Cardiac fibroblast (primary cell): ENCODE measurements around the gene RIPPLY3.

Experiments used
- DNase-seq, 2 donors: peaks; one replicate each; pipeline versions ENCODE4 v3.0.0 to v3.0.0-alpha.2; 2010; ENCODE audit warnings: low read depth in 2 of 2
- H3K4me3 ChIP-seq, 2 donors: replicated peaks in 1 of 2; 1 replicate in 1 of 2; 2 replicates in 1 of 2; pipeline ENCODE4 v1.5.1; 2011; ENCODE audit warnings: low read depth in 2 of 2, low read length in 2 of 2, mild to moderate bottlenecking in 2 of 2, moderate library complexity in 1 of 2
- CTCF ChIP-seq: IDR thresholded peaks from one replicate; pipeline ENCODE4 v1.5.1; 2011; ENCODE audit warnings: low read depth, mild to moderate bottlenecking, low read length, inconsistent platforms

Gene RIPPLY3

GRCh38 chr21:37055271-37055855, 48.9 kb downstream of the RIPPLY3 start:
- H3K4me3 ChIP-seq: no peak overlapping the region
- no peak for TF ChIP-seq CTCF
- no peak for DNase-seq

DNA sequence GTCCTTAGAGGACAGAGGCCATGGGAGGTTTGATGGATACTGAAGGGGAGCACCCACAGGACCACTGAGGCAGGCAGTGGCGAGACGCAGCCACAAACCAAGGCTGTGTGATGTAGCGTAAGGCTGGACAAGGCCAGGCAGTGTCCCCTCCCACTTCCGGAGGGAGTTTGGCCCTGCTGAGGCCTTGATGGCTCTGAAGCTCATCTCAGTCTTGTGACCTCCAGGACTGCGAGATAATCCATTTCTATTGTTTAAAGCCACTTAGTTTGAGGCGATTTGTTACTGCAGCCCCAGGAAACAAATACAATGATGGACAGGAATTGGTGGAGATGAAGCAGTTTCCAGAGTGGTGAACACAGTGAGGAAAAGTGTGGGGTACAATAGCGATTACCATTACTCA, 51.1 kb downstream of the RIPPLY3 start:
- no peak overlapping the region for H3K4me3 ChIP-seq
- no peak for DNase-seq
- TF ChIP-seq CTCF: no peak

GRCh38 chr21:37058261-37058660, 51.8 kb downstream of the RIPPLY3 start:
- no peak for TF ChIP-seq CTCF
- no peak overlapping the region for H3K4me3 ChIP-seq
- DNase-seq: no peak

GRCh38 chr21:37059181-37059580, 52.7 kb downstream of the RIPPLY3 start:
- DNase-seq: no peak
- no peak for TF ChIP-seq CTCF
- H3K4me3 ChIP-seq: no peak overlapping the region

GRCh38 chr21:37060296-37060695, 53.8 kb downstream of the RIPPLY3 start:
- no peak for TF ChIP-seq CTCF
- H3K4me3 ChIP-seq: no peak overlapping the region
- DNase-seq: peak; percentile 94 to 97

DNA sequence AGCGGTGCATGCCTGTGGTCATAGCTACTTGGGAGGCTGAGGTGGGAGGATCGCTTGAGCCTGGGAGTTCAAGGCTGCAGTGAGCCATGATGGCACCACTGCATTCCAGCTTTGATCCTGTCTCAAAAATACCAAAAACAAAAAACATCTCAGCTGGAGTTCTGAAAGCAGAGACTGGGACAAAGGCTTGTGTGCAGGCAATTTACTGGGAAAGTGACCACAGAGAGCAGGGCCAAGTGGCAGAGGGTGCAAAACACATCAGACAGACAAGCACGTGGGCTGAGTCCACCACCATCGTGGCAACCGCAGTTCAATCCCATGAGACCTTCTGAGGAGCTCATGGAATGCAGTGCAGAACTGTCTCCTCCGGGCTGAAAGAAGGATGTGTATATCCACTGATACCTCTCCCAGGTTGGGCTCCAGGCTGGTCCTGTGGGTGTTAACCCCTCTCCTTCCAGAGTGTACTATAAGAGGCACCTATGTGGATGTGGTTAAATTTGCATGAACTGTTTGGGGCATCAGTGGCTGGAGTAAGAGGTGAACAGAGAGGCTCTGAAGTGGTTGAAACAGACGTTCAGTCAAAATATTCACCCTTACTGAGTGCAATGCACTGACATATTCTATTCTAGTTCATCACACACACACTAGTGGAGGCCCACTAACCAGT, 55.6 kb downstream of the RIPPLY3 start:
- peak; percentile 60 to 74 for DNase-seq
- TF ChIP-seq CTCF: no peak
- no peak overlapping the region for H3K4me3 ChIP-seq

- H3K4me3 ChIP-seq: no peak overlapping the region
- DNase-seq: no peak
- no peak for TF ChIP-seq CTCF
These were observed 56.1 kb downstream of the RIPPLY3 start for GRCh38 chr21:37062593-37062935.
